Colonic mucosa (tissue), 4 donors: ENCODE data around the gene ZSWIM8. TPM values are rescaled to one million over a fixed set of nuclear protein-coding genes. Genes with fewer than 3 reads are reported as not detected.
"Not testable (repeated sequence)": the region's sequence is repeated elsewhere in the genome, so short reads cannot be mapped to it uniquely, and the experiment has no call there.

Experiments
- DNase-seq: peaks from one replicate; pipeline ENCODE4 v3.0.0-alpha.2; 2020
- H3K27ac ChIP-seq: fragments of 200-600 bp; one replicate; pipeline ENCODE4 v1.8.0; 2021
- H3K27me3 ChIP-seq: fragments of 200-600 bp; one replicate; pipeline ENCODE4 v1.8.0; 2021
- H3K36me3 ChIP-seq: fragments of 200-600 bp; one replicate; pipeline ENCODE4 v1.8.0; 2021
- H3K4me1 ChIP-seq: fragments of 200-600 bp; one replicate; pipeline ENCODE4 v1.8.0; 2021; ENCODE audit warnings: mild to moderate bottlenecking
- H3K4me3 ChIP-seq: fragments of 200-600 bp; one replicate; pipeline ENCODE4 v1.8.0; 2021
- H3K9ac ChIP-seq, 2 donors: one replicate each; pipeline ENCODE4 v1.7.0; 2013; ENCODE audit warnings: control low read depth in 2 of 2, low read depth in 2 of 2, low read length in 2 of 2
- H3K9me3 ChIP-seq: fragments of 200-600 bp; one replicate; pipeline ENCODE4 v1.8.0; 2021
- intact Hi-C: fragments of 100-400 bp; cut with DNase I; formaldehyde crosslinking; loops from one replicate; pipeline ENCODE4 v1.14.1; 2022
- total RNA-seq, 2 donors: library from RNA; stranded (reverse); fragmentation: NEBNext Ultra II Directional in 1 of 2; extraction: Animal tissue kit (Norgen Biotek cat#: 25700) in 1 of 2; gene quantifications; one replicate each; pipeline ENCODE4 v1.2.1, GENCODE V29; 2021
- TF ChIP-seq, protein P1 (sequence below): fragments of 200-600 bp; IDR thresholded peaks from one replicate; pipeline ENCODE4 v1.8.0; 2022; ENCODE audit warnings: antibody characterized with exemption, mild to moderate bottlenecking
- donor health status: healthy.
- donor health status: DM: no; HTN: no; CAD: no.
- donor health status: DM: no; HTN: no; CAD: no.

ZSWIM8 gene
- total RNA-seq, 2 donors from 2014 or later: 74.7 to 77.1 TPM

DNA sequence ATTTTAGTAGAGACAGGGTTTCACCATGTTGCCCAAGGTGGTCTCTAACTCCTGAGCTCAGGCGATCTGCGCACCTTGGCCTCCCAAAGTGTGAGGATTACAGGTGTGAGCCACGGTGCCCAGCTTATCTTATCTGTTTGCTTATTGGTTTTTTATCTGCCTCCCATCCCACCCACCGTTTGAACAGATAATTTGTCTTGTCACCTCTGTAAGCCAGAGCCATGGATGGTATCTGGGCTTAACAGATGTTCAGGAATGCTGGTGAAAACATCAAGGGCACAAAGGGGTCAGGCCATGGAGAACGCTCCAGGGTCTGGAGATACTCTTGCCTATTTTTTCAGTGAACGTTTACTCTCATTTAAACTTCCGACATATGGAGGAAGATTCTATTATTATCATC is 38.0 kb downstream of the ZSWIM8 start:
- no peak overlapping the region for H3K27ac ChIP-seq

DNA sequence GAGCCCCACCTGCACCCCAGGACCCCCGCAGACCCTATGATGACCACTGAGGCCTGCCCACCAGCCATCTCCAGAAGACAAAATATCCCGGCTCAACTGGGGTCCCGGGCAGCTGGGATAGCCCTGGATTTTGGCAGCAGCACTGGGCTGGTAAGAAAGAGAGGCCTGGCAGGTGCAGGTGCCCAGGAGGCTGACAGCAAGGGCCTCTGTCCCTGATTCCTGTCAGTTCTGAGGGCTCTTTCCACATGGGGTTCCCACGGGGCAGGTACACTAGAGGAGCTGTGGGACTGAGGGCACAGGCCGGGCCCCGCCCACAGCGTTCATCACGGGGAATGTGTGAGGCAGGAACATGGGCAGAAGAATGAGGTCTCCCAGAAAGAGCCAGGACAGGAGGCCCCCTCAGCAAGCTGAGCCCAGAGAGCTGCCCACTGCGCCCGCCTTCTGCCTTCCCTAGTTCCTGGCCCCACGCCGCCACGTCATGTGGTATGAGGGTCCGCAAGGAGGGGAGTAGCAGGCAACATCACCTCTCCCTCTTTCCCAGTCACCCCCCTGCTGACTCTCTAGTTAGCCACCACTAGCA is 38.8 kb downstream of the ZSWIM8 start:
- peaks cover 8% of the 10 kb centered on the region for H3K4me1 ChIP-seq
- no peak overlapping the region for H3K9ac ChIP-seq
- no peak overlapping the region for H3K4me3 ChIP-seq
- no peaks in the 10 kb centered on the region for H3K36me3 ChIP-seq
- no peak overlapping the region for H3K27ac ChIP-seq
- H3K27me3 ChIP-seq: no peaks in the 10 kb centered on the region
- intact Hi-C loops: no loop called here
- no peaks in the 10 kb centered on the region for H3K9me3 ChIP-seq
- no peak for DNase-seq
- TF ChIP-seq, protein P1, sequence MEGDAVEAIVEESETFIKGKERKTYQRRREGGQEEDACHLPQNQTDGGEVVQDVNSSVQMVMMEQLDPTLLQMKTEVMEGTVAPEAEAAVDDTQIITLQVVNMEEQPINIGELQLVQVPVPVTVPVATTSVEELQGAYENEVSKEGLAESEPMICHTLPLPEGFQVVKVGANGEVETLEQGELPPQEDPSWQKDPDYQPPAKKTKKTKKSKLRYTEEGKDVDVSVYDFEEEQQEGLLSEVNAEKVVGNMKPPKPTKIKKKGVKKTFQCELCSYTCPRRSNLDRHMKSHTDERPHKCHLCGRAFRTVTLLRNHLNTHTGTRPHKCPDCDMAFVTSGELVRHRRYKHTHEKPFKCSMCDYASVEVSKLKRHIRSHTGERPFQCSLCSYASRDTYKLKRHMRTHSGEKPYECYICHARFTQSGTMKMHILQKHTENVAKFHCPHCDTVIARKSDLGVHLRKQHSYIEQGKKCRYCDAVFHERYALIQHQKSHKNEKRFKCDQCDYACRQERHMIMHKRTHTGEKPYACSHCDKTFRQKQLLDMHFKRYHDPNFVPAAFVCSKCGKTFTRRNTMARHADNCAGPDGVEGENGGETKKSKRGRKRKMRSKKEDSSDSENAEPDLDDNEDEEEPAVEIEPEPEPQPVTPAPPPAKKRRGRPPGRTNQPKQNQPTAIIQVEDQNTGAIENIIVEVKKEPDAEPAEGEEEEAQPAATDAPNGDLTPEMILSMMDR: no peak

More for the DNA sequence above, 38.0 kb downstream of the ZSWIM8 start:
- no peak for DNase-seq
- H3K4me1 ChIP-seq: peaks cover 8% of the 10 kb centered on the region
- no peaks in the 10 kb centered on the region for H3K36me3 ChIP-seq
- no peak overlapping the region for H3K4me3 ChIP-seq
- H3K9ac ChIP-seq: no peak overlapping the region
- TF ChIP-seq, protein P1: no peak
- H3K27me3 ChIP-seq: no peaks in the 10 kb centered on the region
- no peaks in the 10 kb centered on the region for H3K9me3 ChIP-seq
- intact Hi-C loops: no loop called here

DNA sequence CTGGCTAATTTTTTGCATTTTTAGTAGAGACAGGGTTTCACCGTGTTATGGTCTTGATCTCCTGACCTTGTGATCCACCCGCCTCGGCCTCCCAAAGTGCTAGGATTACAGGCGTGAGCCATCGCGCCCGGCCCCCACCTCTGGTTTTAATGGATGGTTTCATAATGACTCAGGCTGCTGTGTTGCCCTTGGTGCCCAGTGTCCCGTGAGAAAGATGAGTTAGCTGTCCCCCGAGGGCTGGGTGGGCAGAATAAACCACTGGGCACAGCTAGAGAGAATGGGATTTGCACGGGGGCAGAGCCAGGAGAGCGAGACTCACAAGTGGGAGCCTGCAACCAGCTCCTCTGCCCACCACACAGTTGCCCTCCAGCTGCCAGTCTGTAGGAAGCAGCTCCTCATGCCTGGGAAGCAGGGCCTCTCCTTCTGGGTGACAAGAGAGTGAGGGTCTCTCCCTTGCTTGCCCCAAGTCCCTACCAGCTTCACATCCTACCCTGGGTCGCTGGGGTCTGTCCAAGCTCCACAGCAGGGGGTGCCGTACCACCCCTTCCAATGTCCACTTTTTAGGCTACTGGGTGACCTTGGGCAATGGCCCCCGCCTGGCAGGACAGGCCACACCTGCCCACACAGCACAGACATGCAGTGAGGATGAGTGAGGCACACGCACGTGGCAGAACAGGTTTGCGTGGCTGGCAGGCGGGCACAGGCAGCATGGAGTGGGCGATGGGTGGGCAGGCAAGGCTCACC is 42.1 kb downstream of the ZSWIM8 start:
- Histone ChIP-seq H3K9me3 (no peaks in the 10 kb centered on the region), H3K4me3 (no peak overlapping the region), H3K9ac (no peak overlapping the region), H3K27me3 (no peaks in the 10 kb centered on the region), H3K36me3 (no peaks in the 10 kb centered on the region), H3K27ac (no peak overlapping the region), H3K4me1 (no peaks in the 10 kb centered on the region)
- intact Hi-C loops: no loop called here
- no peak for DNase-seq
- TF ChIP-seq, protein P1: no peak

DNA sequence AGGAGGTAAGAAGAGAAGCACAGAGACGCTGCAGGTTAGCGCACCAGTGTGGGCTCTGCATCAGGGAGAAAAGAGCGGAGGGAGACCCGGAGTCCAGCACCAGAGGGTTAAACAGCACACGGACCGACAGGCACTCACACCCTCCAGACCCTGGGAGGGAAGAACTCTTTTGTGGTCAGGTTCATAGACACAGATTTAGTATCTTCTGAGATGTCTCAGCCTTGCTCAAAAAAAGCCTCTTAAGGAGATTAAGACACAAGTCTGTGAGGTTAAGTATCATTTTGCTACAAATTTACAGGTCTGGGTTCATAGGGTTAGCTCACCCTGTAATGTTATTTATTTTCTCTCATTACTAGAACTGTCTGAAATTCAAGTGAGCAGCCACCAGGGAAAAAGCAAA is 42.8 kb downstream of the ZSWIM8 start:
- intact Hi-C loops: no loop called here
- Histone ChIP-seq H3K27ac (no peak overlapping the region), H3K4me3 (no peak overlapping the region), H3K27me3 (no peaks in the 10 kb centered on the region), H3K36me3 (no peaks in the 10 kb centered on the region), H3K9me3 (no peaks in the 10 kb centered on the region), H3K4me1 (no peaks in the 10 kb centered on the region), H3K9ac (no peak overlapping the region)
- no peak for DNase-seq
- TF ChIP-seq, protein P1: no peak

DNA sequence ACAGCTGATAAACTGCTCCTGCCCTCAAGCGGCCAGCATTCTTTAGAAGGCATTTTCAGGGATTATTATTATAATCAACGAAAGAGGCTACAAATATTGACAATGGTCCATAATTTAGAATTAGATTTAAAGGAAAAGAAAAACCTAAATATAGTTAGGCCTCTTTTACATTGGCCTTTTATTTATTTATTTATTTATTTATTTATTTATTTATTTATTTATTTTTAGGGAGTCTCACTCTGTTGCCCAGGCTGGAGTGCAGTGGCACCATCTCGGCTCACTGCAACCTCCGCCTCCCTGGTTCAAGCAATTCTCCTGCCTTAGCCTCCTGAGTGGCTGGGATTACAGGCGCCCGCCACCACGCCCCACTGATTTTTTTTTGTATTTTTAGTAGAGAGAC is 43.7 kb downstream of the ZSWIM8 start:
- H3K36me3 ChIP-seq, H3K27me3 ChIP-seq, DNase-seq, H3K9me3 ChIP-seq, intact Hi-C loops, H3K4me3 ChIP-seq, H3K27ac ChIP-seq, H3K4me1 ChIP-seq, H3K9ac ChIP-seq: not testable (repeated sequence)

DNA sequence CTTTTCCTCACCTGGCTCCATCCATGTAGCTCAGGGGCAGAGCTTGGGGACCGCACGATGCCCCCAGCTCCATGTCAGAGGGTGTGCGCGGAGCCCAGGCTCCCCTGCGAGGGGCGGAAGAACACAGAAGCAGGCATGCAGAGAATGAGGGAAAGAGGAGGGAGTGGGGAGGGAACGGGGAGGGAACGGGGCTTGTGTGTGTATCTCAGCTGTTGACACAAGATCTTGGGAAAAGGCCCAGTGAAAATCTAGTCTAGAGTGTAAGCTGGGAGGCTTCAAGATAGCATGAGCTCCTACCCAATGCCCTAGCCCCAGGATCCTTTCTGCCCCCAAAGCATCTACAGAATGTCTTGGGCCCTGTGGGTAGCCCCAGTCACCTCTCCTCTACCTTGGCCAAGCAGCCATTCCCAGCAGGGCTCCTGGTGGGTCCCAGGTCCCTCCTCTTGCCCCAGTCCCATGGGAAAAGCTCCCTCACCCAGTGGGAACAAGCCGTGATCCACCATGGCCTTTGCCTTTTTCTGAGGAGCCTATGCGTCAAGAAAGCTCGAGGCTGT is 51.1 kb downstream of the ZSWIM8 start:
- Histone ChIP-seq H3K4me1 (no peaks in the 10 kb centered on the region), H3K36me3 (peaks cover 11% of the 10 kb centered on the region), H3K27ac (no peak overlapping the region), H3K9ac (no peak overlapping the region), H3K4me3 (no peak overlapping the region), H3K27me3 (no peaks in the 10 kb centered on the region), H3K9me3 (no peaks in the 10 kb centered on the region)
- DNase-seq: no peak
- TF ChIP-seq, protein P1: no peak
- intact Hi-C loops: no loop called here
